GM18519 (cell line): Measurements from ENCODE around the gene PRIM1.

Source experiments
- ATAC-seq: cut with Tn5 transposase; IDR thresholded peaks from one replicate; pipeline ENCODE4 v1.9.1; 2021; ENCODE audit warnings: mild to moderate bottlenecking, moderate library complexity; ENCODE audit not compliant: unreplicated experiment, low FRiP score

The PRIM1 gene

GRCh38 chr12:56682323-56682722 is 69.8 kb downstream of the PRIM1 start:
- no peak for ATAC-seq
